B cell (primary cell): ENCODE measurements around the gene ARID4B. TPM values are rescaled to one million over a fixed set of nuclear protein-coding genes. Genes with fewer than 3 reads are reported as not detected.

Source experiments
- ATAC-seq: fragments of 200-7000 bp; cut with Tn5 transposase; one replicate; pipeline ENCODE4 v1.10.0; 2021; ENCODE audit warnings: low read depth, mild to moderate bottlenecking, moderate number of reproducible peaks, moderate library complexity
- CTCF ChIA-PET: fragments of 350-600 bp; sonication (Branson Sonifier 250); formaldehyde crosslinking; loops from one replicate; lab custom pipeline; 2021; ENCODE audit warnings: antibody characterized with exemption, inconsistent platforms; lab: Charles Lee
- POLR2A ChIA-PET: fragments of 350-600 bp; sonication (Branson Sonifier 250); formaldehyde crosslinking; loops from one replicate; lab custom pipeline; 2021; ENCODE audit warnings: antibody characterized with exemption; lab: Charles Lee
- DNase-seq: peaks from one replicate; pipeline ENCODE4 v3.0.0; 2013
- H2AFZ ChIP-seq: 2 replicates; pipeline ENCODE4 v1.6.1; 2012; ENCODE audit warnings: mild to moderate bottlenecking, low read depth, low read length; ENCODE audit not compliant: insufficient read depth, poor library complexity, severe bottlenecking
- H3K27ac ChIP-seq, 2 donors: 1 replicate in 1 of 2; 2 replicates in 1 of 2; pipeline ENCODE4 v1.5.1; 2012 to 2013; ENCODE audit warnings: low read length in 2 of 2, mild to moderate bottlenecking in 2 of 2, moderate library complexity in 1 of 2
- H3K27me3 ChIP-seq, 4 experiments: fragments of 200-600 bp in 1 of 4; sonication (generic) in 1 of 4; replicated peaks in 1 of 4; 1 replicate in 2 of 4; 2 replicates in 2 of 4; pipeline versions ENCODE4 v1.6.1 to v1.7.0; 2013 to 2016; ENCODE audit warnings: low read length in 3 of 4, mild to moderate bottlenecking in 2 of 4, mixed read lengths in 1 of 4, moderate library complexity in 1 of 4; ENCODE audit not compliant: insufficient read depth in 4 of 4, control insufficient read depth in 3 of 4; ENCODE audit errors: control extremely low read depth in 1 of 4
- H3K36me3 ChIP-seq, 2 experiments: replicated peaks in 1 of 2; 1 replicate in 1 of 2; 2 replicates in 1 of 2; pipeline versions ENCODE4 v1.6.1 to v1.7.1; 2013; ENCODE audit warnings: low read length in 1 of 2; ENCODE audit not compliant: insufficient read depth in 2 of 2, control insufficient read depth in 1 of 2; ENCODE audit errors: control extremely low read depth in 1 of 2, extremely low read depth in 1 of 2
- H3K4me1 ChIP-seq, 2 donors: fragments of 200-600 bp in 1 of 2; sonication (generic) in 1 of 2; 1 replicate in 1 of 2; 2 replicates in 1 of 2; pipeline versions ENCODE4 v1.5.1 to v1.6.1; 2013 to 2017; ENCODE audit warnings: low read length in 2 of 2; ENCODE audit not compliant: control insufficient read depth in 2 of 2, insufficient read depth in 2 of 2
- H3K4me2 ChIP-seq: replicated peaks from 2 replicates; pipeline ENCODE3; 2012; ENCODE audit warnings: mild to moderate bottlenecking, low read depth, low read length; ENCODE audit not compliant: poor library complexity, severe bottlenecking
- H3K4me3 ChIP-seq, 5 experiments: fragments of 200-600 bp in 1 of 5; sonication (generic) in 1 of 5; 1 replicate in 3 of 5; 2 replicates in 2 of 5; pipeline versions ENCODE4 v1.5.1 to v1.7.0; 2011 to 2016; ENCODE audit warnings: low read length in 4 of 5, mild to moderate bottlenecking in 4 of 5, low read depth in 2 of 5, control low read depth in 1 of 5, moderate library complexity in 1 of 5; ENCODE audit not compliant: insufficient read depth in 1 of 5; ENCODE audit errors: control extremely low read depth in 1 of 5, extremely low read depth in 1 of 5
- H3K79me2 ChIP-seq: fragments of 200-600 bp; sonication (generic); one replicate; pipeline ENCODE4 v1.6.0; 2016; ENCODE audit warnings: low read length; ENCODE audit not compliant: control insufficient read depth, insufficient read depth
- H3K9ac ChIP-seq: fragments of 200-600 bp; sonication (generic); 2 replicates; pipeline ENCODE4 v1.6.1; 2017; ENCODE audit warnings: mild to moderate bottlenecking, low read length, moderate library complexity
- H3K9me3 ChIP-seq, 3 donors: one replicate each; pipeline versions ENCODE4 v1.6.1 to v1.7.1; 2013; ENCODE audit warnings: low read length in 2 of 3; ENCODE audit not compliant: control insufficient read depth in 2 of 3, insufficient read depth in 1 of 3; ENCODE audit errors: control extremely low read depth in 1 of 3
- H4K20me1 ChIP-seq: 2 replicates; pipeline ENCODE4 v1.6.0; 2012; ENCODE audit warnings: mild to moderate bottlenecking, low read length; ENCODE audit not compliant: insufficient read depth, control insufficient read depth, poor library complexity, severe bottlenecking
- H3K27ac Mint-ChIP-seq: one replicate; pipeline ENCODE4 v1.8.0; 2021; ENCODE audit warnings: mixed read lengths
- H3K27me3 Mint-ChIP-seq: one replicate; pipeline ENCODE4 v1.8.0; 2021; ENCODE audit warnings: mixed read lengths
- H3K4me1 Mint-ChIP-seq: one replicate; pipeline ENCODE4 v1.8.0; 2021; ENCODE audit warnings: mixed read lengths
- H3K4me3 Mint-ChIP-seq: one replicate; pipeline ENCODE4 v1.8.0; 2021; ENCODE audit warnings: mixed read lengths
- H3K9me3 Mint-ChIP-seq: one replicate; pipeline ENCODE4 v1.8.0; 2022; ENCODE audit warnings: mixed read lengths; ENCODE audit not compliant: insufficient read depth
- CTCF ChIP-seq: fragments of 200-600 bp; IDR thresholded peaks from one replicate; pipeline ENCODE4 v1.8.0; 2022; ENCODE audit warnings: antibody characterized with exemption, mild to moderate bottlenecking
- EZH2 ChIP-seq: IDR thresholded peaks from 2 replicates; pipeline ENCODE4 v1.6.1; 2012; ENCODE audit warnings: borderline replicate concordance, low read depth, mild to moderate bottlenecking, moderate library complexity, low read length; ENCODE audit not compliant: insufficient read depth, poor library complexity, severe bottlenecking
- WGBS: methylation state at CpG from one replicate; pipeline ENCODE4 v1.1.5; 2013; ENCODE audit warnings: missing lambda C conversion rate; ENCODE audit not compliant: insufficient coverage; 5-methylcytosine and 5-hydroxymethylcytosine counted together
- intact Hi-C: fragments of 100-400 bp; cut with micrococcal nuclease; formaldehyde crosslinking; loops from one replicate; pipeline ENCODE4 v1.10.0; 2022
- polyA plus RNA-seq: library from polyadenylated mRNA; depleted of rRNA; stranded (reverse); fragments of >200 nt; gene quantifications from 2 replicates; pipeline ENCODE4 v1.2.3, GENCODE V29; 2012
- total RNA-seq, 2 donors: library from RNA; stranded (reverse); fragments of 120-200 nt in 1 of 2; gene quantifications; 1 replicate in 1 of 2; 2 replicates in 1 of 2; pipeline versions ENCODE4 v1.2.3 to v1.2.4, GENCODE V29; 2013 to 2022

ARID4B gene
- total and polyA plus RNA-seq, 2 donors (not counting 1 experiment from before 2014, with no cell fraction given), result 13.2 to 110 TPM

GRCh38 chr1:235149824-235150223 lies 178.2 kb downstream of the ARID4B start:
- ChIA-PET POLR2A (no interaction called here), CTCF (no interaction called here)
- H3K27ac ChIP-seq, result no peak overlapping the region
- WGBS, result 96% methylated on average over 6 of the region's 9 CpGs
- H3K79me2 ChIP-seq, result peaks cover 38% of the 10 kb centered on the region
- no peak for TF ChIP-seq EZH2
- TF ChIP-seq CTCF, result no peak
- peaks cover 0 to 5% of the 10 kb centered on the region in 2 donors for H3K4me1 ChIP-seq
- H3K36me3 ChIP-seq, result peaks cover 20 to 59% of the 10 kb centered on the region in 2 experiments
- Mint-ChIP-seq H3K4me3 (no peak overlapping the region), H3K27ac (no peak overlapping the region), H3K27me3 (no peaks in the 10 kb centered on the region), H3K4me1 (peaks cover 9% of the 10 kb centered on the region), H3K9me3 (no peaks in the 10 kb centered on the region)
- no peak overlapping the region for H3K4me2 ChIP-seq
- H3K27me3 ChIP-seq, result no peaks in the 10 kb centered on the region
- ATAC-seq (no peak), DNase-seq (no peak)
- intact Hi-C loops, result no loop called here
- H4K20me1 ChIP-seq, result peaks cover 23% of the 10 kb centered on the region
- H3K9ac ChIP-seq, result no peak overlapping the region
- no peak overlapping the region for H3K4me3 ChIP-seq
- H3K9me3 ChIP-seq, result no peaks in the 10 kb centered on the region
- H2AFZ ChIP-seq, result no peak overlapping the region

GRCh38 chr1:235147269-235147668 lies 180.7 kb downstream of the ARID4B start:
- Histone ChIP-seq H3K9me3 (no peaks in the 10 kb centered on the region), H2AFZ (no peak overlapping the region), H3K4me2 (no peak overlapping the region), H3K4me1 (peaks cover 0 to 5% of the 10 kb centered on the region in 2 donors), H3K27ac (no peak overlapping the region), H4K20me1 (peaks cover 34% of the 10 kb centered on the region), H3K79me2 (peaks cover 51% of the 10 kb centered on the region), H3K27me3 (no peaks in the 10 kb centered on the region), H3K36me3 (peaks cover 15 to 59% of the 10 kb centered on the region in 2 experiments), H3K4me3 (no peak overlapping the region), H3K9ac (no peak overlapping the region)
- Mint-ChIP-seq H3K4me3 (no peak overlapping the region), H3K27ac (no peak overlapping the region), H3K27me3 (no peaks in the 10 kb centered on the region), H3K9me3 (no peaks in the 10 kb centered on the region), H3K4me1 (peaks cover 11% of the 10 kb centered on the region)
- intact Hi-C loops, result no loop called here
- no peak for DNase-seq
- POLR2A ChIA-PET, result interaction anchor here (0.6 kb wide), 1 partner anchor 637 kb away, joined by 3 read pairs; no protein-coding TSS in a partner anchor
- WGBS, result no CpG with 5 or more reads among the region's 4 CpGs
- ATAC-seq, result no peak
- TF ChIP-seq CTCF (no peak), EZH2 (no peak)
- CTCF ChIA-PET, result no interaction called here
